ENCODE data around the gene AADACL2.

AADACL2 gene

GRCh38 chr3:151765685-151766084 is 32.0 kb downstream of the AADACL2 start:
- no peaks in the 10 kb centered on the region for H3K36me3 ChIP-seq (ENCODE audit: control insufficient read depth, insufficient read depth, low read length)
- no peak for DNase-seq (ENCODE audit: extremely low read depth, insufficient read length)
- H3K27me3 ChIP-seq (replicated peaks; ENCODE audit: control insufficient read depth, insufficient read depth, low read length), result no peaks in the 10 kb centered on the region
- no peak overlapping the region for H3K4me3 ChIP-seq (replicated peaks; ENCODE audit: low read depth, low read length)
- TF ChIP-seq, protein P1, sequence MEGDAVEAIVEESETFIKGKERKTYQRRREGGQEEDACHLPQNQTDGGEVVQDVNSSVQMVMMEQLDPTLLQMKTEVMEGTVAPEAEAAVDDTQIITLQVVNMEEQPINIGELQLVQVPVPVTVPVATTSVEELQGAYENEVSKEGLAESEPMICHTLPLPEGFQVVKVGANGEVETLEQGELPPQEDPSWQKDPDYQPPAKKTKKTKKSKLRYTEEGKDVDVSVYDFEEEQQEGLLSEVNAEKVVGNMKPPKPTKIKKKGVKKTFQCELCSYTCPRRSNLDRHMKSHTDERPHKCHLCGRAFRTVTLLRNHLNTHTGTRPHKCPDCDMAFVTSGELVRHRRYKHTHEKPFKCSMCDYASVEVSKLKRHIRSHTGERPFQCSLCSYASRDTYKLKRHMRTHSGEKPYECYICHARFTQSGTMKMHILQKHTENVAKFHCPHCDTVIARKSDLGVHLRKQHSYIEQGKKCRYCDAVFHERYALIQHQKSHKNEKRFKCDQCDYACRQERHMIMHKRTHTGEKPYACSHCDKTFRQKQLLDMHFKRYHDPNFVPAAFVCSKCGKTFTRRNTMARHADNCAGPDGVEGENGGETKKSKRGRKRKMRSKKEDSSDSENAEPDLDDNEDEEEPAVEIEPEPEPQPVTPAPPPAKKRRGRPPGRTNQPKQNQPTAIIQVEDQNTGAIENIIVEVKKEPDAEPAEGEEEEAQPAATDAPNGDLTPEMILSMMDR (IDR thresholded peaks at IDR 0.05; ENCODE audit: insufficient read depth, low read length, poor library complexity, severe bottlenecking), result no peak

- no peaks in the 10 kb centered on the region for H3K27me3 ChIP-seq (replicated peaks; ENCODE audit: control insufficient read depth, insufficient read depth, low read length)
- no peak for DNase-seq (ENCODE audit: extremely low read depth, insufficient read length)
- TF ChIP-seq, protein P1 (IDR thresholded peaks at IDR 0.05; ENCODE audit: insufficient read depth, low read length, poor library complexity, severe bottlenecking), result no peak
- H3K36me3 ChIP-seq (ENCODE audit: control insufficient read depth, insufficient read depth, low read length), result no peaks in the 10 kb centered on the region
- H3K4me3 ChIP-seq (replicated peaks; ENCODE audit: low read depth, low read length), result no peak overlapping the region
Measured at GRCh38 chr3:151766454-151766853, 32.7 kb downstream of the AADACL2 start.

- no peaks in the 10 kb centered on the region for H3K36me3 ChIP-seq (ENCODE audit: control insufficient read depth, insufficient read depth, low read length)
- H3K4me3 ChIP-seq (replicated peaks; ENCODE audit: low read depth, low read length), result no peak overlapping the region
- DNase-seq (ENCODE audit: extremely low read depth, insufficient read length), result no peak
- TF ChIP-seq, protein P1 (IDR thresholded peaks at IDR 0.05; ENCODE audit: insufficient read depth, low read length, poor library complexity, severe bottlenecking), result no peak
- no peaks in the 10 kb centered on the region for H3K27me3 ChIP-seq (replicated peaks; ENCODE audit: control insufficient read depth, insufficient read depth, low read length)
Measured at GRCh38 chr3:151768393-151768930, 34.7 kb downstream of the AADACL2 start.

GRCh38 chr3:151769175-151769574 is 35.4 kb downstream of the AADACL2 start:
- no peak overlapping the region for H3K4me3 ChIP-seq (replicated peaks; ENCODE audit: low read depth, low read length)
- TF ChIP-seq, protein P1 (IDR thresholded peaks at IDR 0.05; ENCODE audit: insufficient read depth, low read length, poor library complexity, severe bottlenecking), result no peak
- H3K36me3 ChIP-seq (ENCODE audit: control insufficient read depth, insufficient read depth, low read length), result no peaks in the 10 kb centered on the region
- no peaks in the 10 kb centered on the region for H3K27me3 ChIP-seq (replicated peaks; ENCODE audit: control insufficient read depth, insufficient read depth, low read length)
- DNase-seq (ENCODE audit: extremely low read depth, insufficient read length), result no peak

DNA sequence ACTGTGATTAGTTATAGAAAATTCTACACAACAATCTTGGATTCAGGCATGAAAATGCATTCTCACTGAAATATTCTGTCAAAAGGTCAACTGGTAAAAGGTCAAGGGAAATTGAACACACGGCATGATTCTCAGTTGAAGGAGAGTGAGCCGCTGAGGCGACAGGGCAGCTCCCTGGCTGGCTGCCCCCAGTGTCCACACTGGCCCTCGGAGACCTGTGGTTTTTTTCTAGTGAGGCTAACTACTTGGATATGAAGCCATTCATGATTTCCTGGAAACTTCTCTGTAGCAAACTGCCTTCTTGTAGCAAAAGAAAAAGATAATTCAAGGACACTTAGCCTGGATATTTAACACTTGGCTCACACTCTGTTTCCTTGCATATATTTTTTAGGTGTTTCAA is 37.2 kb downstream of the AADACL2 start:
- Histone ChIP-seq H3K36me3 (ENCODE audit: control insufficient read depth, insufficient read depth, low read length) (no peaks in the 10 kb centered on the region), H3K27me3 (replicated peaks; ENCODE audit: control insufficient read depth, insufficient read depth, low read length) (no peaks in the 10 kb centered on the region), H3K4me3 (replicated peaks; ENCODE audit: low read depth, low read length) (no peak overlapping the region)
- TF ChIP-seq, protein P1 (IDR thresholded peaks at IDR 0.05; ENCODE audit: insufficient read depth, low read length, poor library complexity, severe bottlenecking), result no peak
- no peak for DNase-seq (ENCODE audit: extremely low read depth, insufficient read length)
